GM12878 (cell line): Measurements from ENCODE around the gene MAB21L4. TPM values are rescaled to one million over a fixed set of nuclear protein-coding genes. Genes with fewer than 3 reads are reported as not detected.

Experiments used
- ATAC-seq: fragments of 200-7000 bp; cut with Tn5 transposase; 3 replicates; pipeline ENCODE4 v1.9.1; 2020; ENCODE audit warnings: mild to moderate bottlenecking, moderate library complexity
- BruUV-seq: library from RNA; stranded (reverse); fragments of 400-500 nt; replicated peaks from 2 replicates; lab custom pipeline; 2021; lab: Mats Ljungman, UMichigan
- CTCF ChIA-PET: fragments of 300-600 bp; sonication (Branson Sonifier 250); formaldehyde crosslinking; extraction: SDS; loops from one replicate; lab custom pipeline; 2021; ENCODE audit warnings: inconsistent platforms; lab: Yijun Ruan, JAX
- POLR2A ChIA-PET: fragments of 350-600 bp; formaldehyde crosslinking; extraction: SDS; loops from one replicate; lab custom pipeline; 2021; ENCODE audit warnings: inconsistent platforms; lab: Charles Lee
- RAD21 ChIA-PET: fragments of 300-600 bp; sonication (Branson Sonifier 250); formaldehyde crosslinking; loops from one replicate; lab custom pipeline; 2023; ENCODE audit warnings: antibody characterized with exemption; ENCODE audit not compliant: unreplicated experiment; lab: Charles Lee
- SMC1A ChIA-PET: fragments of 300-600 bp; sonication (Branson Sonifier 250); formaldehyde crosslinking; loops from one replicate; lab custom pipeline; 2023; ENCODE audit not compliant: unreplicated experiment, uncharacterized antibody; lab: Charles Lee
- DNase-seq: peaks from one replicate; pipeline ENCODE4 v3.0.0-alpha.2; 2011; ENCODE audit warnings: low read depth, low spot score
- FAIRE-seq: peaks from 3 replicates; lab custom pipeline; 2011; peaks lifted over from hg19 to GRCh38; lab: Jason Lieb, UNC
- H2AFZ ChIP-seq: 2 replicates; pipeline ENCODE4 v1.6.0; 2011; ENCODE audit warnings: low read depth, low read length, control low read depth; ENCODE audit not compliant: control insufficient read depth
- H3K27ac ChIP-seq: 2 replicates; pipeline ENCODE4 v1.5.1; 2011; ENCODE audit warnings: control low read depth; ENCODE audit not compliant: control insufficient read depth, insufficient read depth
- H3K27me3 ChIP-seq, 2 experiments: replicated peaks in 1 of 2; 2 replicates each; pipeline versions ENCODE4 v1.6.0 to v1.6.1; 2011; ENCODE audit warnings: low read length in 1 of 2; ENCODE audit not compliant: control insufficient read depth in 2 of 2, insufficient read depth in 2 of 2
- H3K36me3 ChIP-seq, 2 experiments: 2 replicates each; pipeline ENCODE4 v1.5.1; 2011; ENCODE audit warnings: low read length in 1 of 2; ENCODE audit not compliant: control insufficient read depth in 2 of 2, insufficient read depth in 2 of 2
- H3K4me1 ChIP-seq: 2 replicates; pipeline ENCODE4 v1.6.1; 2011; ENCODE audit warnings: mild to moderate bottlenecking, low read length, moderate library complexity, mixed read lengths; ENCODE audit not compliant: control insufficient read depth, insufficient read depth
- H3K4me2 ChIP-seq: 2 replicates; pipeline ENCODE4 v1.6.0; 2011; ENCODE audit warnings: control low read depth; ENCODE audit not compliant: control insufficient read depth, insufficient read depth
- H3K4me3 ChIP-seq: fragments of 200-600 bp; sonication (generic); 2 replicates; pipeline ENCODE4 v1.5.1; 2016
- H3K79me2 ChIP-seq: 2 replicates; pipeline ENCODE4 v1.6.0; 2011; ENCODE audit warnings: low read length; ENCODE audit not compliant: control insufficient read depth, insufficient read depth
- H3K9ac ChIP-seq: 2 replicates; pipeline ENCODE4 v1.8.0; 2011; ENCODE audit warnings: low read length, control low read depth, mixed read lengths; ENCODE audit not compliant: control insufficient read depth, insufficient read depth
- H3K9me3 ChIP-seq: replicated peaks from 3 replicates; pipeline ENCODE4 v1.5.1; 2011; ENCODE audit warnings: mild to moderate bottlenecking, low read length; ENCODE audit not compliant: control insufficient read depth, insufficient read depth
- H4K20me1 ChIP-seq: 2 replicates; pipeline ENCODE4 v1.6.0; 2011; ENCODE audit not compliant: control insufficient read depth, insufficient read depth
- ATF3 ChIP-seq: IDR thresholded peaks from 2 replicates; pipeline ENCODE4 v1.6.1; 2011; ENCODE audit warnings: low read depth, mild to moderate bottlenecking, low read length, moderate library complexity, borderline replicate concordance; ENCODE audit errors: extremely low read depth
- CTCF ChIP-seq, 3 experiments: IDR thresholded peaks in 2 of 3; conservative IDR thresholded peaks in 1 of 3; 2 replicates each; pipeline ENCODE4 v1.5.1; 2011; ENCODE audit warnings: low read depth in 3 of 3, low read length in 3 of 3, mild to moderate bottlenecking in 3 of 3, control low read depth in 2 of 3, moderate library complexity in 2 of 3, inconsistent platforms in 1 of 3, mixed read lengths in 1 of 3; ENCODE audit not compliant: control insufficient read depth in 2 of 3, insufficient read depth in 1 of 3; ENCODE audit errors: extremely low read depth in 1 of 3
- DPF2 ChIP-seq: fragments of 450-650 bp; IDR thresholded peaks from 2 replicates; pipeline ENCODE4 v1.6.1; 2017; ENCODE audit warnings: mild to moderate bottlenecking
- EGR1 ChIP-seq, 2 experiments: IDR thresholded peaks; 1 replicate in 1 of 2; 2 replicates in 1 of 2; pipeline ENCODE4 v1.6.1; 2011 to 2012; ENCODE audit warnings: low read depth in 2 of 2, low read length in 2 of 2, borderline replicate concordance in 1 of 2, mild to moderate bottlenecking in 1 of 2, moderate library complexity in 1 of 2
- IRF3 ChIP-seq: fragments of 450-650 bp; IDR thresholded peaks from 2 replicates; pipeline ENCODE4 v1.6.1; 2014; ENCODE audit warnings: mild to moderate bottlenecking
- IRF4 ChIP-seq: IDR thresholded peaks from 2 replicates; pipeline ENCODE4 v1.6.1; 2011; ENCODE audit warnings: low read depth, low read length
- RFX5 ChIP-seq: IDR thresholded peaks from 2 replicates; pipeline ENCODE4 v1.6.1; 2011; ENCODE audit warnings: low read depth, low read length, improper control_type of control experiment
- SUZ12 ChIP-seq: fragments of 200-600 bp; sonication (generic); IDR thresholded peaks from one replicate; pipeline ENCODE4 v1.6.1; 2018; ENCODE audit warnings: antibody characterized with exemption, mild to moderate bottlenecking; ENCODE audit not compliant: unreplicated experiment
- WGBS: methylation state at CpG from one replicate; pipeline ENCODE4 v1.1.6; 2016; ENCODE audit warnings: low lambda C conversion rate; ENCODE audit not compliant: insufficient replicate concordance, insufficient coverage; ENCODE audit errors: missing lambda C conversion rate; 5-methylcytosine and 5-hydroxymethylcytosine counted together
- in situ Hi-C: fragments of 300-500 bp; cut with MboI; formaldehyde crosslinking; loops from 9 replicates; pipeline ENCODE4 v1.14.3; 2018; ENCODE audit warnings: mixed read lengths
- intact Hi-C: fragments of 100-400 bp; cut with micrococcal nuclease; formaldehyde crosslinking; loops from one replicate; pipeline ENCODE4 v1.14.2; 2022; ENCODE audit not compliant: unreplicated experiment
- polyA plus RNA-seq, 11 experiments: library from polyadenylated mRNA; depleted of rRNA in 4 of 11; unstranded in 6 of 11; stranded (reverse) in 5 of 11; fragments of >200 nt; fragmentation: Nextera tagmentation in 4 of 11; fragmentation: Illumina TruSeq in 1 of 11; extraction: Ambion mirVana in 4 of 11; extraction: Trizol in 1 of 11; gene quantifications; 1 replicate in 1 of 11; 2 replicates in 10 of 11; pipeline versions ENCODE4 v1.2.1 to v1.2.3, GENCODE V29; 2011 to 2016; ENCODE audit warnings: inconsistent platforms in 2 of 11, missing spikeins in 2 of 11, low read depth in 1 of 11
- total RNA-seq, 4 experiments: library from RNA; depleted of rRNA in 3 of 4; stranded (reverse); fragments of >200 nt in 3 of 4; fragmentation: Illumina TruSeq in 1 of 4; extraction: Trizol in 1 of 4; gene quantifications; 2 replicates each; pipeline versions ENCODE4 v1.2.1 to v1.2.3, GENCODE V29; 2013 to 2021

The MAB21L4 gene
- total and polyA plus RNA-seq, 10 of the 15 experiments (the other 5 are each of a cell fraction or from before 2014, with no cell fraction given): 0.03 TPM; not detected in 9

GRCh38 chr2:240888890-240889573 lies 6.9 kb downstream of the MAB21L4 start:
- no TSS peak for BruUV-seq
- WGBS: 42% methylated on average over 11 of the region's 11 CpGs
- intact Hi-C loops: no loop called here
- Histone ChIP-seq H3K9ac (no peak overlapping the region), H3K4me3 (no peak overlapping the region), H3K9me3 (no peaks in the 10 kb centered on the region), H2AFZ (no peak overlapping the region), H3K4me2 (no peak overlapping the region), H3K36me3 (no peaks in the 10 kb centered on the region), H3K27ac (no peak overlapping the region), H4K20me1 (no peaks in the 10 kb centered on the region), H3K4me1 (no peaks in the 10 kb centered on the region), H3K79me2 (no peaks in the 10 kb centered on the region), H3K27me3 (no peaks in the 10 kb centered on the region; a peak in 1 of 4 replicates)
- RAD21 ChIA-PET: no interaction called here
- SMC1A ChIA-PET: no interaction called here
- CTCF ChIA-PET: no interaction called here
- FAIRE-seq (no peak), DNase-seq (no peak), ATAC-seq (no peak)
- POLR2A ChIA-PET: no interaction called here
- in situ Hi-C loops: no loop called here
- no peak for TF ChIP-seq DPF2
- TF ChIP-seq ATF3: no peak
- no peak for TF ChIP-seq RFX5
- no peak for TF ChIP-seq EGR1 (IDR thresholded peaks at IDR 0.05; ENCODE audit: borderline replicate concordance in 1 of 2, low read depth in 2 of 2, low read length in 2 of 2)
- TF ChIP-seq CTCF (IDR thresholded peaks at IDR 0.05 in 2 of 3, conservative IDR thresholded peaks at IDR 0.05 in 1 of 3; ENCODE audit: control insufficient read depth in 2 of 3, extremely low read depth in 1 of 3, insufficient read depth in 1 of 3, low read depth in 3 of 3, low read length in 3 of 3): no peak
- TF ChIP-seq SUZ12: no peak
- no peak for TF ChIP-seq IRF4
- TF ChIP-seq IRF3: no peak
